Measurements from ENCODE around the gene IGSF21.

DNA sequence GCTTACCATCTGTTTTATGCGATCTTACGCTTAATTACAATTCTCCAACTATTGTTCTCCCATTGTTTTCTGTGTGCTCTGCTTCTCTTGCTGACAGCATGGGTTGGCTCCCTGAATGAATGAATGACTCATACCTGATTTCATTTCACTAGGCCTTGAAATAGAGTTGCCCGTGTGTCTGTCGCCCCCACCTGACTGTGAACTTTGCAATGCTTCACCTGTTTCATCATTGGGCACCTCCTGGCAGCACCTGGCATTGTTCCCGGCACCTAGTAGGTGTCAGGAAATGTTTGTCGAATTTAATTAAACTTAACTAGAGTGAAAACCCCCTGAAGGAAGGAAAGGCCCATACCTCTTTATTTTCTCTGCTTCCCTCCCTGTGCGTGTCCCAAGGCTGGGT is 252.7 kb downstream of the IGSF21 start:
- no peak for TF ChIP-seq RFX5 (IDR thresholded peaks at IDR 0.05)
- TF ChIP-seq, protein P1, sequence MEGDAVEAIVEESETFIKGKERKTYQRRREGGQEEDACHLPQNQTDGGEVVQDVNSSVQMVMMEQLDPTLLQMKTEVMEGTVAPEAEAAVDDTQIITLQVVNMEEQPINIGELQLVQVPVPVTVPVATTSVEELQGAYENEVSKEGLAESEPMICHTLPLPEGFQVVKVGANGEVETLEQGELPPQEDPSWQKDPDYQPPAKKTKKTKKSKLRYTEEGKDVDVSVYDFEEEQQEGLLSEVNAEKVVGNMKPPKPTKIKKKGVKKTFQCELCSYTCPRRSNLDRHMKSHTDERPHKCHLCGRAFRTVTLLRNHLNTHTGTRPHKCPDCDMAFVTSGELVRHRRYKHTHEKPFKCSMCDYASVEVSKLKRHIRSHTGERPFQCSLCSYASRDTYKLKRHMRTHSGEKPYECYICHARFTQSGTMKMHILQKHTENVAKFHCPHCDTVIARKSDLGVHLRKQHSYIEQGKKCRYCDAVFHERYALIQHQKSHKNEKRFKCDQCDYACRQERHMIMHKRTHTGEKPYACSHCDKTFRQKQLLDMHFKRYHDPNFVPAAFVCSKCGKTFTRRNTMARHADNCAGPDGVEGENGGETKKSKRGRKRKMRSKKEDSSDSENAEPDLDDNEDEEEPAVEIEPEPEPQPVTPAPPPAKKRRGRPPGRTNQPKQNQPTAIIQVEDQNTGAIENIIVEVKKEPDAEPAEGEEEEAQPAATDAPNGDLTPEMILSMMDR (IDR thresholded peaks at IDR 0.05): no peak
- no peak for TF ChIP-seq SMC3 (IDR thresholded peaks at IDR 0.05)
- TF ChIP-seq CHD2 (IDR thresholded peaks at IDR 0.05; ENCODE audit: low read length, partially characterized antibody): no peak
